PFSK-1 (cell line): ENCODE data around the gene FOXK2.

Experiments used
- FOXP2 ChIP-seq: optimal IDR thresholded peaks from 2 replicates; pipeline ENCODE3; 2011; ENCODE audit warnings: borderline replicate concordance, control low read depth, inconsistent platforms; ENCODE audit not compliant: insufficient read depth; ENCODE audit errors: extremely low read length, extremely low read depth
- POLR2AphosphoS5 ChIP-seq: IDR thresholded peaks from 2 replicates; pipeline ENCODE4 v1.6.1; 2012; ENCODE audit warnings: low read depth, mild to moderate bottlenecking, control low read depth, low read length, moderate library complexity
- SIN3A ChIP-seq: IDR thresholded peaks from 2 replicates; pipeline ENCODE4 v1.6.1; 2012; ENCODE audit warnings: mild to moderate bottlenecking, low read length, moderate library complexity, borderline replicate concordance; ENCODE audit not compliant: insufficient read depth
- TAF1 ChIP-seq: IDR thresholded peaks from 2 replicates; pipeline ENCODE4 v1.6.1; 2012; ENCODE audit warnings: low read length, control low read depth, borderline replicate concordance; ENCODE audit not compliant: insufficient read depth
- TF ChIP-seq, protein P1 (sequence below), 2 experiments: IDR thresholded peaks; 2 replicates each; pipeline versions ENCODE4 v1.6.1 to v1.8.0; 2011 to 2012; ENCODE audit warnings: low read depth in 2 of 2, low read length in 2 of 2, control low read depth in 1 of 2, inconsistent platforms in 1 of 2, mild to moderate bottlenecking in 1 of 2, moderate library complexity in 1 of 2; ENCODE audit not compliant: insufficient read depth in 1 of 2

FOXK2 gene

DNA sequence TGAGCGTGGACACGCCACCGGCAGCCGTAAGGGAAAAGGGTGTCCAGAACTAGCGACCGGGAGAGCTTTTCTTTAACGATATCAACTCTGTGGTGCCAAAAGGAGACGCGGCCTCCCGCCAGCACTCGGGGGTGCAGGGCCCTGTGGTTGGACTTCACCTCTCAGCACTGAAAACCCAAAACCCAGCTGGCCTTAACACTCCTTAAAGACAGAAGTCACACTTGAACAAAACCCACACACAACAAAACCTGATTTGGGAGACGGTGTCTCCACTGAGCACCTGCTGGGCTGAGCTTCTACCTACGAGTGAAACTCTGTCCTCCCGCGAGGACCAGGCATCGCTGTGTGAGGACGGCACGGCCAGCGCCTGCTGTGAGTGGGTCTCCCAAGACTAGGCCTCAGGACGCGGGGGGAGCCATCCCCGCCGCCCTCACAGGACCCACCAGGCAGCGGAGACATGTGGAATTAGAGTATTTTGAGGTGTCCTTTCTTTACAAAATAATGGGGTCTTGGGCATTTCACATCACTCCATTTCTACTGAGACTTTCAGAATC, 82.0 kb downstream of the FOXK2 start:
- TF ChIP-seq POLR2AphosphoS5 (no peak), TAF1 (no peak), SIN3A (no peak), FOXP2 (no peak)
- TF ChIP-seq, protein P1, sequence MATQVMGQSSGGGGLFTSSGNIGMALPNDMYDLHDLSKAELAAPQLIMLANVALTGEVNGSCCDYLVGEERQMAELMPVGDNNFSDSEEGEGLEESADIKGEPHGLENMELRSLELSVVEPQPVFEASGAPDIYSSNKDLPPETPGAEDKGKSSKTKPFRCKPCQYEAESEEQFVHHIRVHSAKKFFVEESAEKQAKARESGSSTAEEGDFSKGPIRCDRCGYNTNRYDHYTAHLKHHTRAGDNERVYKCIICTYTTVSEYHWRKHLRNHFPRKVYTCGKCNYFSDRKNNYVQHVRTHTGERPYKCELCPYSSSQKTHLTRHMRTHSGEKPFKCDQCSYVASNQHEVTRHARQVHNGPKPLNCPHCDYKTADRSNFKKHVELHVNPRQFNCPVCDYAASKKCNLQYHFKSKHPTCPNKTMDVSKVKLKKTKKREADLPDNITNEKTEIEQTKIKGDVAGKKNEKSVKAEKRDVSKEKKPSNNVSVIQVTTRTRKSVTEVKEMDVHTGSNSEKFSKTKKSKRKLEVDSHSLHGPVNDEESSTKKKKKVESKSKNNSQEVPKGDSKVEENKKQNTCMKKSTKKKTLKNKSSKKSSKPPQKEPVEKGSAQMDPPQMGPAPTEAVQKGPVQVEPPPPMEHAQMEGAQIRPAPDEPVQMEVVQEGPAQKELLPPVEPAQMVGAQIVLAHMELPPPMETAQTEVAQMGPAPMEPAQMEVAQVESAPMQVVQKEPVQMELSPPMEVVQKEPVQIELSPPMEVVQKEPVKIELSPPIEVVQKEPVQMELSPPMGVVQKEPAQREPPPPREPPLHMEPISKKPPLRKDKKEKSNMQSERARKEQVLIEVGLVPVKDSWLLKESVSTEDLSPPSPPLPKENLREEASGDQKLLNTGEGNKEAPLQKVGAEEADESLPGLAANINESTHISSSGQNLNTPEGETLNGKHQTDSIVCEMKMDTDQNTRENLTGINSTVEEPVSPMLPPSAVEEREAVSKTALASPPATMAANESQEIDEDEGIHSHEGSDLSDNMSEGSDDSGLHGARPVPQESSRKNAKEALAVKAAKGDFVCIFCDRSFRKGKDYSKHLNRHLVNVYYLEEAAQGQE (IDR thresholded peaks at IDR 0.05; ENCODE audit: insufficient read depth in 1 of 2, low read depth in 2 of 2, low read length in 2 of 2), result no peak

DNA sequence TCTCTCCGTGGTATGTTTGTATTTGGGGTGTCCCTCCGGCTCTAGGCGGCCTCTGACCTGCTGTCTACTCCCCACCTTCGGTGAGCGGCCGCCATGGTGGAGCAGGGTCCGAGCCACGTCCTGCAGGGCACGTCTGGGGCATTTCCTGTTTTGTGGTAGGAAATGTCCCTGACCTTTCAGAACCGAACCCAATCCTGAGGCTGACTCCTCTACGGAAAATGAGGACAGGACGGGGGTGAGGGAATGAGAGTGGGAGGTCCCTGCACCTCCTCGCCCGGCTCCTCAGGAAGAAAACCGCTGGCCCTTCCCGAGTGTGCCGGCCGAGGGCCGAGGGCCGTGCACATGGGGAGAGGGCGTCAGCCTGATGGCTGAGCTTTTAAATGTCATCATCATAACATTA, 83.0 kb downstream of the FOXK2 start:
- no peak for TF ChIP-seq TAF1
- no peak for TF ChIP-seq FOXP2
- no peak for TF ChIP-seq POLR2AphosphoS5
- no peak for TF ChIP-seq SIN3A
- TF ChIP-seq, protein P1 (IDR thresholded peaks at IDR 0.05; ENCODE audit: insufficient read depth in 1 of 2, low read depth in 2 of 2, low read length in 2 of 2), result no peak

DNA sequence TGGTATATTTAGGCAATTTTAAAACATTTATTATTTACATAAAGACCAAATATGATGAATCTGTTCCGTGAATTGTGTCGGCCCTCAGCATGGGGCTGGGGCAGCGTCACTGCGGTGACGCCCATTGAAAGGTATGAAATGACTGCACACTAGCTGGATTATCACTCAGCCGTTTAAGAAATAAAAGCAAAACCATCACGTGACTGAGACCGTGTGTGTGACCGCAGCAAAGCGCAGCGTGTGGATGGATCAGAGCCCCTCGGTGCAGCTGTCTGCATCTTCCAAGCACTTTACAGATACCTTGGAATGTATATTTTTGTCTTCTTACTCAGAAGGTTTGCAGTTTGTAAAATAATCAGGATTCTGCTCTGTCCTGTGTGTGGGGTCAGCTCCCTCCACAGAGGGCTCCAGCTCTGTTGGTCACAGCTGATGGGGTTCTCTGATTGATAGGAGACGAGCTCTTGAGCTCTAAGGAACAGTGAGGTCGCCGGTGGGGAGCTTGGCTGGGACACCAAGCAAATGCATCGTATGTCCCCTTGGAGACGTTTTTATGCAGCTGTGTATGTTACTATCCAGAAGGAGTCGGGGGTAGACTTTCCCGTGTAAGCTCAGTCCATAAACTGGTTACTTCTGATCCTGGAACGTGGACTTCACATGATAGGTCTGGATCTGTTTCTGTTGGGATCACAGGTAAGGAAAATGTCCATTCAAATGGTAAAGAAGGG, 83.6 kb downstream of the FOXK2 start:
- TF ChIP-seq, protein P1 (IDR thresholded peaks at IDR 0.05; ENCODE audit: insufficient read depth in 1 of 2, low read depth in 2 of 2, low read length in 2 of 2), result no peak
- TF ChIP-seq FOXP2 (no peak), SIN3A (no peak), TAF1 (no peak), POLR2AphosphoS5 (no peak)

DNA sequence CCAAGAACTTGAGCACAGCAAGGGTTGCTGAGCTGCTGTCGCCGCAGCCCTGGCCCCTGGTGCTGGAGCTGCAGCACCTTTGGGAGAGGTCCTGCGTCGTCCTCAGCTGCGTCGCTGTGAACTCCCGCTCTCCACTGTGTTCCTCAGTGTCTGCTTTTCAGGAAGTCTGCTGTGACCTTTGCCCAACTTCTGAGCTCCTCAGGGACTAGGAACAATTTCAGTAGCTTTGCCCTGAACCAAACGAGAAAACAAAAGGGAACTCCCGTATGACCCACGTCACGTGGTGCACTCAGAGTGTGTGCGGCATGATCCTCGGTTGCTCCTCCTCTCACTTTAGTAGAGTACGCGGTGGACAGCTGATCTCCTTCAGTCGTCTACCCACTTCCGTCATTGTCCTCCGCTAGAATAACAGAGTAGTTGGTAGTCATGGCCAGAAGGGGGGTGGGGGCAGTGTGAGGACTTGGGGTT, 84.5 kb downstream of the FOXK2 start:
- TF ChIP-seq TAF1 (no peak), POLR2AphosphoS5 (0 out of 2 replicates have a peak, but pooled peaks have one; percentile 32), SIN3A (no peak), FOXP2 (no peak)
- TF ChIP-seq, protein P1 (IDR thresholded peaks at IDR 0.05; ENCODE audit: insufficient read depth in 1 of 2, low read depth in 2 of 2, low read length in 2 of 2), result no peak
